ENCODE data around the gene GNGT1.

GNGT1 gene

GRCh38 chr7:93943816-93944540, 37.6 kb downstream of the GNGT1 start:
- DNase-seq (ENCODE audit: low read depth), result no peak

- DNase-seq (ENCODE audit: low read depth), result no peak
Observed at GRCh38 chr7:93944673-93945072, 38.3 kb downstream of the GNGT1 start.

GRCh38 chr7:93945083-93945482, 38.7 kb downstream of the GNGT1 start:
- DNase-seq (ENCODE audit: low read depth), result no peak

GRCh38 chr7:93945756-93946535, 39.6 kb downstream of the GNGT1 start:
- no peak for DNase-seq (ENCODE audit: low read depth)

GRCh38 chr7:93948106-93948505, 41.7 kb downstream of the GNGT1 start:
- no peak for DNase-seq (ENCODE audit: low read depth)

GRCh38 chr7:93948873-93949272, 42.5 kb downstream of the GNGT1 start:
- DNase-seq (ENCODE audit: low read depth), result no peak

GRCh38 chr7:93949423-93949822, 43.1 kb downstream of the GNGT1 start:
- DNase-seq (ENCODE audit: low read depth), result peak; percentile 62

GRCh38 chr7:93955304-93955703, 48.9 kb downstream of the GNGT1 start:
- no peak for DNase-seq (ENCODE audit: low read depth)

- no peak for DNase-seq (ENCODE audit: low read depth)
Observed at GRCh38 chr7:93957767-93958166, 51.4 kb downstream of the GNGT1 start.

- no peak for DNase-seq (ENCODE audit: low read depth)
Observed at GRCh38 chr7:93958216-93958615, 51.8 kb downstream of the GNGT1 start.

GRCh38 chr7:93958651-93959050, 52.3 kb downstream of the GNGT1 start:
- no peak for DNase-seq (ENCODE audit: low read depth)

Data from non-pigmented ciliary epithelial cell (primary cell).